Activated naive CD4-positive, alpha-beta T cell treated with anti-CD3 and anti-CD28 coated beads, Interleukin-2, amount 50 U/mL, for 72 hours (primary cell): ENCODE data around the gene PAFAH2. TPM values are rescaled to one million over a fixed set of nuclear protein-coding genes. Genes with fewer than 3 reads are reported as not detected.

Experiments used
- ATAC-seq, 2 donors: fragments of 150-1000 bp; cut with Tn5 transposase; 2 replicates each; pipeline ENCODE4 v1.10.0; 2021; ENCODE audit warnings: mild to moderate bottlenecking in 2 of 2, moderate library complexity in 2 of 2
- DNase-seq, 2 donors: peaks; one replicate each; pipeline ENCODE4 v3.0.0; 2021 to 2022; ENCODE audit warnings: low spot score in 2 of 2
- H3K27ac Mint-ChIP-seq, 2 donors: one replicate each; pipeline ENCODE4 v1.8.0; 2022; ENCODE audit warnings: mild to moderate bottlenecking in 2 of 2, mixed read lengths in 2 of 2
- H3K36me3 Mint-ChIP-seq, 2 donors: one replicate each; pipeline ENCODE4 v1.8.0; 2022; ENCODE audit warnings: mixed read lengths in 2 of 2
- H3K9me3 Mint-ChIP-seq, 2 donors: one replicate each; pipeline ENCODE4 v1.8.0; 2022; ENCODE audit warnings: mixed read lengths in 2 of 2
- total RNA-seq, 2 donors: library from RNA; stranded (reverse); gene quantifications; one replicate each; pipeline ENCODE4 v1.2.3, GENCODE V29; 2022

The PAFAH2 gene
- 1 to 10 TPM; 8.7 to 9.5 TPM for total RNA-seq

GRCh38 chr1:25997828-25998761 is at the start of gene PAFAH2:
Gene PAFAH2 (minus strand): TSS chr1:25998063. CDS start chr1:25990816, 7,247 bp downstream.
- DNase-seq (peak; percentile 92 to 97), ATAC-seq (peak; percentile 98 to 99)
- H3K36me3 Mint-ChIP-seq: peaks cover 0 to 9% of the 10 kb centered on the region in 2 donors
- H3K27ac Mint-ChIP-seq: peak within 1 kb of the TSS; percentile 96
- H3K9me3 Mint-ChIP-seq: no peaks in the 10 kb centered on the region

GRCh38 chr1:26047278-26047874 is 49.5 kb upstream of the PAFAH2 start:
- Mint-ChIP-seq H3K36me3 (no peaks in the 10 kb centered on the region), H3K9me3 (no peaks in the 10 kb centered on the region), H3K27ac (no peak overlapping the region)
- DNase-seq: no peak
- ATAC-seq: no peak

- Mint-ChIP-seq H3K36me3 (no peaks in the 10 kb centered on the region), H3K27ac (no peak overlapping the region), H3K9me3 (no peaks in the 10 kb centered on the region)
- no peak for DNase-seq
- ATAC-seq: peak in 1 of 2 donors; percentile 28
Measured at GRCh38 chr1:26046246-26047095, 48.6 kb upstream of the PAFAH2 start.

DNA sequence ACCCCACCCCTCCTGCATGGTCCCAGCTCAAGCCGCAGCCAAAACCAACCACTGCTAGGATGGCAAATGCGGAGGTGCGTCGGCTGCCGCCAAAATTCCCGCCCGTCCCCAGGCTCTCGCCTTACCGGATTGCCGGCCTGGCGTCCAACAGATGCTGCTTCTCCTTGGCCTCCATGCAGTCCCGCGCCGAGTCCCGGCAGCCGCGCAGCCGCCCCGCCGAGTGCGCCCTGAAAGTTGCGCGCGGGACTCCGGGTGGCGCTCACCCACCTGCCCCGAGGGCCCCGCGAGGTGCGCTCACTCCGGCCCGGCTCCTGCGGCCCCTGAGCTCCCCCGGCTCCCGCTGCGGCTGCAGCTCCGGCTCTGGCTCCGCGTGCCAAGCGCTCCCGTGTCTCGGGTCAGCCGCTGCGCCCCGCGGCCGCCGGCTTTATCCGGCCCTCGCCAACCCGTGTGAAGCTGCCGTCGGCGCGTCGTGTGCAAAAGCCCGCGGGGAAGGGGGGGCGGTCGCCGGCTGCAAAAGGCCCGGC is 47.9 kb upstream of the PAFAH2 start, which contains the start of gene SLC30A2:
SLC30A2 (minus strand) TSS at position 397 of the 524 bp plus-strand sequence; CDS start at position 175, 222 bp downstream.
- Mint-ChIP-seq H3K36me3 (no peaks in the 10 kb centered on the region), H3K9me3 (no peaks in the 10 kb centered on the region), H3K27ac (no peak within 1 kb of the TSS)
- no peak for DNase-seq
- ATAC-seq: peak in 1 of 2 donors; percentile 47

GRCh38 chr1:26044971-26045721 is 47.3 kb upstream of the PAFAH2 start:
- no peak for DNase-seq
- no peaks in the 10 kb centered on the region for H3K9me3 Mint-ChIP-seq
- no peaks in the 10 kb centered on the region for H3K36me3 Mint-ChIP-seq
- peak in 1 of 2 donors; percentile 11 for ATAC-seq
- H3K27ac Mint-ChIP-seq: no peak overlapping the region

- no peak overlapping the region for H3K27ac Mint-ChIP-seq
- H3K9me3 Mint-ChIP-seq: no peaks in the 10 kb centered on the region
- no peaks in the 10 kb centered on the region for H3K36me3 Mint-ChIP-seq
- ATAC-seq (no peak), DNase-seq (no peak)
Measured at GRCh38 chr1:26044414-26044813, 46.6 kb upstream of the PAFAH2 start.

DNA sequence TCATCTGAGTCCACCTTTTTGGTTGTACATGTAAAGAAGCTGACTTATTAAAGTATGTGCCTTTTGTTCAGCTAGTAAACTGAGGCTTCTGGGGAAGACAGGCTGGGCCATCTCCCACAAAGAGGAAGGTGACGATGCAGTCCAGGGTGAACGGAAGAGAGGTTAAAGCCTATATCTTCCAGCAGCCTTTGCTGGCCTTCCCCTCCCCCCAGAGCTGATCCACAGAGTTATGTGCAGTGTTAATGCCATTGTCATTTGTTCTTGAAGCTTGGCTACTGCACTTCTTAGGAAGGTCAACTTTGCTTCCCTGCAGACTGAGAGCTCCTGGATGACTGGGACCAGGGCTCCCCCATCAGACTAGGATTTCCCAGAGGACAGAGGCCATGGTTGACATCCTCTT is 45.9 kb upstream of the PAFAH2 start:
- ATAC-seq: no peak
- Mint-ChIP-seq H3K27ac (no peak overlapping the region), H3K9me3 (no peaks in the 10 kb centered on the region), H3K36me3 (no peaks in the 10 kb centered on the region)
- no peak for DNase-seq

GRCh38 chr1:26041978-26042377 is 44.1 kb upstream of the PAFAH2 start:
- Mint-ChIP-seq H3K9me3 (no peaks in the 10 kb centered on the region), H3K36me3 (no peaks in the 10 kb centered on the region), H3K27ac (no peak overlapping the region)
- DNase-seq (no peak), ATAC-seq (no peak)

GRCh38 chr1:26041401-26041800 is 43.5 kb upstream of the PAFAH2 start:
- Mint-ChIP-seq H3K9me3 (no peaks in the 10 kb centered on the region), H3K36me3 (no peaks in the 10 kb centered on the region), H3K27ac (no peak overlapping the region)
- ATAC-seq (no peak), DNase-seq (no peak)

DNA sequence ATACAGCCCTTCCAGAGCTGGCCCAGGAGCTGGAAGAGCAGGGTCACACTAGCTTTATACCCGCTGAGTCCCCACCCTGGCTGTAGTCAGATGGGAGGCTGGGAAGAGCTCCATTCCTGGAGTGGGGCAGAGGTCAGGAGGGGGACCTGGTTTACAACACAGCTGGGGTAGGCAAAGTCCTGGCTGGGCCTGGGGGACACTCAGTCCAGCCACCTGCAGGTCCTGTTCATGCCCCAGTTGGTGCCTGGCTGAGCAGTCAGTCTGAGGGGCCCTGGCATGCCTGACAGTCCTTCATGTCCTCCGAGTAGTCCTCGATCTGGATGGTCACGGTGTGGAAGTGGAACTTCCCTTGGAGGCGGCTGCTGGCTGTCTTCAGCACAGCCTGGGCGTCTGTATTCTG is 41.0 kb upstream of the PAFAH2 start:
- Mint-ChIP-seq H3K9me3 (no peaks in the 10 kb centered on the region), H3K27ac (no peak overlapping the region), H3K36me3 (no peaks in the 10 kb centered on the region)
- DNase-seq: no peak
- no peak for ATAC-seq

DNA sequence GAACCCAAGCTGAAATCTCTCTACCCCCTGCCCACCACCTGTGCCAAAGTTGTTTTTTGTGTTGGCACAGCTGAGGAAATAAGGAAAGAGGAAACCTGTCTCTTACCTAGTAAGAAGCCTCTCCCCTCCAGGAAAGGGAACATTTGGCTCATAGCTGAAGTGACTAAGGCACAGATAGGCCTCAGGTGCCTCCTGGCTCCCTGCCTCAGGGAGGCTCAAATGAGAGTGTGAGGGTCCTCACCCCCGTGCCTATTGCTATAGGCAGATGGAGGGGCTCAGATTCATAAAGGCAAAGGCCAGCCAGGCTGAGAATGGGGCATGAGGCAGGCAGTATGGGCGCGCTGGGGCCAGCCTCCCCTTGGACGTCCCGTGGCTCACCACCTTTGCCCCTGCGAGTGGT is 40.6 kb upstream of the PAFAH2 start:
- ATAC-seq (no peak), DNase-seq (no peak)
- H3K9me3 Mint-ChIP-seq: no peaks in the 10 kb centered on the region
- H3K36me3 Mint-ChIP-seq: no peaks in the 10 kb centered on the region
- H3K27ac Mint-ChIP-seq: no peak overlapping the region

DNA sequence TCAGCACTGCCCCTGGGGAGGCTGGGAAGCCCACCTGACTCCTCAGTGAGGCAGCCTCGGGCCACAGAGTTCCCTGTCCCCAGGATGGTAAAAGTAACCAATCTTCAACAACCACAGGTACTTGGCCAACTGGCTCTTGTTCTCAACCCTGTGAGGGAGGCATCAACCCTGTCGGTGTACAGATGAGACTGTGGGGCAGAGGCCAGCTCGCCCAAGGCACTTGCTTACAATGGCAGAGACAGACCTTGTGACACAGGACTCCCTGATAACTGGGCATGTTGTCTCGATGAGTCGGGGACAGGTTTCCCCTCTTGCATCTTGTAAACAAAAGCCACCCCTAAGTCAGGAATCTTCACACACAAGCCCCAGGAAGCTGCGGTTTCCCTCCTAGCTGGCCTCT is 40.0 kb upstream of the PAFAH2 start:
- DNase-seq (no peak), ATAC-seq (no peak)
- Mint-ChIP-seq H3K9me3 (no peaks in the 10 kb centered on the region), H3K36me3 (no peaks in the 10 kb centered on the region), H3K27ac (no peak overlapping the region)

DNA sequence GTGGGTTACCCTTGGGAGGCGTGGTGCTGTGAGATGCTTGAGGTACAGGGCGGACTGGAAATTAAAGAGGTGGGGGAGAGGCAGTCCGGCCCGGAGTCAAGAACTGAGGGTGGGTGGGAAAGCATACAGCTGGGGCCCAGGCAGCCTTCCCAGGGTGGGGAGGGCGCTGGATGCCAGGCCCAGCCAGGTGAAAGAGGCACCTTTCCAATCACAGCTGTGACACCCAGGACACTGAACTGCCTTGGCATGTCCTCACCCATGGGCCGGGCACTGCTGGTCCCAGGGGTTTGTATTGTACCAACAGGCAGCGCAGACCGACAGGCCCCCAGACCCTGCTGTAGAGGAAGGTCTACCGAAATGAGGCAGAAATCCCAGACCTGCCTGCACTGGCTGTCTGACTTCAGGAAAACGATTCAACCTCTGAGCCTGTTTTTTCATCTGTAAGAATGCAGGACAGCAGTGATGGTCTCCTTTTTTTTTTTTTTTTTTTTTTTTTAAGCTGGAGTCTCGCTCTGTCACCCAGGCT is 39.0 kb upstream of the PAFAH2 start:
- Mint-ChIP-seq H3K27ac (no peak overlapping the region), H3K9me3 (no peaks in the 10 kb centered on the region), H3K36me3 (no peaks in the 10 kb centered on the region)
- ATAC-seq (no peak), DNase-seq (no peak)

DNA sequence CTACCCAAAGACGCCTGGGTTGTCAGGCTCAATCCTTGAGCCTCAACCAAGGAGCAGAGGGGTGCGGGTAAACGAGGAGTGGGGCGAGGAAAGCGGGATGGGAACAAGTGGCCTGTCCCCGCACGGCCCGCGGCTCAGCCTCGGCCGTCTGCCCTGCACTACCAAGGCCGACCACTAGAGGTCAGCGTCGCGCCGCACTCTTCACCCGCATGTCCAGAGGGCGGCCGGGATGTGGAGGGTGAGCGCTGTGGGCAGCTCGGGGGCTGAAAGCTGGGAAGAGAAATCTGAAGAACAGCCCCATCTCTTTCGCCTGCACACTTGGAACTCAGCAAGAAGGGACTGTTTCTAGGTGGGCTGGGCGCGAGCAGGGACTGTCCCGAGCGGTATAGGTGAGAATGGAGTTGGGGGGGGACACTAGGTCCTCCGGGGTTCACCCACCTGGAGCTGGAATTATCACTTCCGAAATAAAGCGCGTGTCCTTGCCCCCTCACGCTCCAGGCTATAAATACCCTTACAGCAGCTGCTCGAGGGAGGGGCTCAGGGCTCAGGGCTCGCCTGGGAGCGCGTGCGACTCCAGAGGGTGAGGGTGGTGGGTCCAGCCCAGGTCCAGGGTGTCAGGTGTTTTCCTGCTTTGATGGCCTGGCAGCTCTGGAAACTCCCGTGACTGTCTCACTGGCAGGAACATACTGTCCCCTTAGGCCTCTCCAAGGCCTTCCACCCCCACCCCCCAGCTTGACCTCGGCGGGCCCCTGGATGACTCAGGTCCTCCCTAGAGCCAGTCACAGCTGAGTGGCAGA is 38.3 kb upstream of the PAFAH2 start:
- DNase-seq: peak; percentile 83 to 90
- Mint-ChIP-seq H3K36me3 (no peaks in the 10 kb centered on the region), H3K27ac (peak overlapping the region; percentile 87 to 91), H3K9me3 (no peaks in the 10 kb centered on the region)
- ATAC-seq: peak; percentile 75 to 80
